ENCODE measurements around the gene FOLR2. TPM values are rescaled to one million over a fixed set of nuclear protein-coding genes. Genes with fewer than 3 reads are reported as not detected.

Gene FOLR2
- total RNA-seq, 1 experiment from 2014 or later = not detected

- H3K36me3 ChIP-seq = peaks cover 4% of the 10 kb centered on the region; the same call in 1 of the 2 replicates
- H3K4me3 ChIP-seq = peak overlapping the region; percentile 97
- no peaks in the 10 kb centered on the region for H3K27me3 ChIP-seq
- DNase-seq = peak; percentile 95 to 96
- H3K9me3 ChIP-seq (replicated peaks) = no peaks in the 10 kb centered on the region
- H3K27ac ChIP-seq = peak overlapping the region; percentile 95
- peaks cover 23% of the 10 kb centered on the region for H3K4me1 ChIP-seq
Measured at GRCh38 chr11:72222907-72223614, 6.5 kb downstream of the FOLR2 start.

GRCh38 chr11:72223615-72224563, 7.3 kb downstream of the FOLR2 start:
- Histone ChIP-seq H3K36me3 (peaks cover 12% of the 10 kb centered on the region), H3K27ac (peak overlapping the region; percentile 95), H3K4me1 (peaks cover 26% of the 10 kb centered on the region), H3K9me3 (replicated peaks) (no peaks in the 10 kb centered on the region), H3K4me3 (peak overlapping the region; percentile 97), H3K27me3 (no peaks in the 10 kb centered on the region)
- DNase-seq = peak; percentile 75

GRCh38 chr11:72224564-72225410, 8.2 kb downstream of the FOLR2 start, which contains the start of gene INPPL1:
Gene INPPL1 (plus strand): TSS chr11:72224767. CDS start chr11:72224985, 218 bp downstream.
- peak within 1 kb of the TSS; percentile 95 for H3K27ac ChIP-seq
- peaks cover 26% of the 10 kb centered on the region for H3K4me1 ChIP-seq
- peak; percentile 47 to 49 for DNase-seq

GRCh38 chr11:72225411-72225951, 8.9 kb downstream of the FOLR2 start:
- H3K36me3 ChIP-seq = peaks cover 28% of the 10 kb centered on the region
- peaks cover 26% of the 10 kb centered on the region for H3K4me1 ChIP-seq
- H3K27ac ChIP-seq = peak overlapping the region; percentile 95
- DNase-seq = peak in 1 of 2 experiments; percentile 33
- no peaks in the 10 kb centered on the region for H3K9me3 ChIP-seq (replicated peaks)
- peak overlapping the region; percentile 97 for H3K4me3 ChIP-seq
- H3K27me3 ChIP-seq = no peaks in the 10 kb centered on the region

More at GRCh38 chr11:72224564-72225410, 8.2 kb downstream of the FOLR2 start, which contains the start of gene INPPL1:
- no peaks in the 10 kb centered on the region for H3K9me3 ChIP-seq (replicated peaks)
- no peaks in the 10 kb centered on the region for H3K27me3 ChIP-seq
- H3K36me3 ChIP-seq = peaks cover 21% of the 10 kb centered on the region
- peak within 1 kb of the TSS; percentile 97 for H3K4me3 ChIP-seq

GRCh38 chr11:72226701-72227100, 10.1 kb downstream of the FOLR2 start:
- Histone ChIP-seq H3K27me3 (no peaks in the 10 kb centered on the region), H3K27ac (peak overlapping the region; percentile 66), H3K4me3 (peak overlapping the region; percentile 97), H3K4me1 (peaks cover 26% of the 10 kb centered on the region), H3K36me3 (peaks cover 39% of the 10 kb centered on the region), H3K9me3 (replicated peaks) (no peaks in the 10 kb centered on the region)
- DNase-seq = peak; percentile 76 to 79

GRCh38 chr11:72227316-72228228, 11.0 kb downstream of the FOLR2 start:
- H3K9me3 ChIP-seq (replicated peaks) = no peaks in the 10 kb centered on the region
- peak overlapping the region; percentile 66 for H3K27ac ChIP-seq
- DNase-seq = peak; percentile 93 to 96
- H3K27me3 ChIP-seq = no peaks in the 10 kb centered on the region
- H3K4me3 ChIP-seq = no peak overlapping the region; the same call in 1 of the 2 replicates
- peaks cover 47% of the 10 kb centered on the region for H3K36me3 ChIP-seq
- peaks cover 21% of the 10 kb centered on the region for H3K4me1 ChIP-seq

GRCh38 chr11:72228229-72228843, 11.7 kb downstream of the FOLR2 start:
- Histone ChIP-seq H3K27me3 (no peaks in the 10 kb centered on the region), H3K9me3 (replicated peaks) (no peaks in the 10 kb centered on the region), H3K4me1 (peaks cover 21% of the 10 kb centered on the region), H3K4me3 (no peak overlapping the region), H3K27ac (peak overlapping the region; percentile 66), H3K36me3 (peaks cover 55% of the 10 kb centered on the region)
- DNase-seq = no peak

- Histone ChIP-seq H3K4me3 (no peak overlapping the region), H3K4me1 (peaks cover 21% of the 10 kb centered on the region), H3K27ac (no peak overlapping the region), H3K27me3 (no peaks in the 10 kb centered on the region), H3K9me3 (replicated peaks) (no peaks in the 10 kb centered on the region), H3K36me3 (peaks cover 60% of the 10 kb centered on the region)
- no peak for DNase-seq
Measured at GRCh38 chr11:72228844-72229231, 12.2 kb downstream of the FOLR2 start.

GRCh38 chr11:72229336-72229924, 12.8 kb downstream of the FOLR2 start:
- no peaks in the 10 kb centered on the region for H3K27me3 ChIP-seq
- peaks cover 21% of the 10 kb centered on the region for H3K4me1 ChIP-seq
- H3K4me3 ChIP-seq = no peak overlapping the region
- H3K36me3 ChIP-seq = peaks cover 66% of the 10 kb centered on the region
- no peak for DNase-seq
- H3K27ac ChIP-seq = no peak overlapping the region
- H3K9me3 ChIP-seq (replicated peaks) = no peaks in the 10 kb centered on the region

- H3K4me3 ChIP-seq = no peak overlapping the region
- H3K27me3 ChIP-seq = no peaks in the 10 kb centered on the region
- peaks cover 73% of the 10 kb centered on the region for H3K36me3 ChIP-seq
- no peak overlapping the region for H3K27ac ChIP-seq
- no peak for DNase-seq
- H3K9me3 ChIP-seq (replicated peaks) = no peaks in the 10 kb centered on the region
- peaks cover 21% of the 10 kb centered on the region for H3K4me1 ChIP-seq
Measured at GRCh38 chr11:72229925-72230763, 13.6 kb downstream of the FOLR2 start.

- Histone ChIP-seq H3K4me1 (peaks cover 21% of the 10 kb centered on the region), H3K36me3 (peaks cover 79% of the 10 kb centered on the region), H3K9me3 (replicated peaks) (no peaks in the 10 kb centered on the region), H3K4me3 (no peak overlapping the region), H3K27me3 (no peaks in the 10 kb centered on the region), H3K27ac (no peak overlapping the region)
- no peak for DNase-seq
Measured at GRCh38 chr11:72230764-72231365, 14.3 kb downstream of the FOLR2 start.

Measured in SJCRH30 (cell line).